PC-9 (cell line): ENCODE results near the gene MOB3A. TPM values are rescaled to one million over a fixed set of nuclear protein-coding genes. Genes with fewer than 3 reads are reported as not detected.
A peak's percentile ranks its signal among the peaks of the same experiment; 100 is the strongest.

Experiments
- BruUV-seq: library from RNA; stranded (reverse); fragments of 400-500 nt; replicated peaks from 2 replicates; lab custom pipeline; 2021; lab: Mats Ljungman, UMichigan
- CTCF ChIA-PET: fragments of 300-600 bp; sonication (Branson Sonifier 250); formaldehyde crosslinking; loops from one replicate; lab custom pipeline; 2022; ENCODE audit warnings: antibody characterized with exemption; lab: Charles Lee
- POLR2A ChIA-PET: fragments of 300-600 bp; sonication (Branson Sonifier 250); formaldehyde crosslinking; loops from one replicate; lab custom pipeline; 2022; ENCODE audit warnings: antibody characterized with exemption; ENCODE audit not compliant: unreplicated experiment; lab: Charles Lee
- DNase-seq, 2 experiments: peaks; one replicate each; pipeline versions ENCODE4 v3.0.0 to v3.0.0-alpha.2; 2015 to 2022; ENCODE audit warnings: mixed read lengths in 1 of 2
- H2AFZ ChIP-seq: fragments of 200-600 bp; sonication (generic); 2 replicates; pipeline ENCODE4 v1.8.1; 2017; ENCODE audit warnings: antibody characterized with exemption
- H3F3A ChIP-seq: fragments of 200-600 bp; sonication (generic); 2 replicates; pipeline ENCODE4 v1.8.1; 2017; ENCODE audit warnings: antibody characterized with exemption, mild to moderate bottlenecking, low read depth; ENCODE audit not compliant: insufficient read depth
- H3K27ac ChIP-seq: fragments of 200-600 bp; sonication (generic); 2 replicates; pipeline ENCODE4 v1.6.1; 2016; ENCODE audit warnings: mixed run types
- H3K27me3 ChIP-seq: fragments of 200-600 bp; sonication (generic); 2 replicates; pipeline ENCODE4 v1.6.1; 2016; ENCODE audit warnings: low read depth, mixed run types; ENCODE audit not compliant: insufficient read depth
- H3K36me3 ChIP-seq: fragments of 200-600 bp; sonication (generic); 2 replicates; pipeline ENCODE4 v1.6.1; 2016; ENCODE audit warnings: low read depth, mixed run types
- H3K4me1 ChIP-seq: fragments of 200-600 bp; sonication (generic); replicated peaks from 2 replicates; pipeline ENCODE4 v1.6.1; 2016; ENCODE audit warnings: mixed run types; ENCODE audit not compliant: insufficient read depth
- H3K4me2 ChIP-seq: fragments of 200-600 bp; sonication (generic); 2 replicates; pipeline ENCODE4 v1.6.1; 2017; ENCODE audit warnings: mixed run types
- H3K4me3 ChIP-seq: fragments of 200-600 bp; sonication (generic); 2 replicates; pipeline ENCODE4 v1.6.1; 2016; ENCODE audit warnings: mixed run types
- H3K79me2 ChIP-seq: fragments of 200-600 bp; sonication (generic); 2 replicates; pipeline ENCODE4 v1.6.1; 2017; ENCODE audit warnings: low read depth, mixed run types
- H3K9me2 ChIP-seq: fragments of 200-600 bp; sonication (generic); 2 replicates; pipeline ENCODE4 v1.8.1; 2017; ENCODE audit warnings: mild to moderate bottlenecking; ENCODE audit not compliant: insufficient read depth
- H3K9me3 ChIP-seq: fragments of 200-600 bp; sonication (generic); 2 replicates; pipeline ENCODE4 v1.8.1; 2016; ENCODE audit warnings: low read depth; ENCODE audit not compliant: insufficient read depth
- H4K20me1 ChIP-seq: fragments of 200-600 bp; sonication (generic); 2 replicates; pipeline ENCODE4 v1.8.1; 2017; ENCODE audit not compliant: insufficient read depth
- CTCF ChIP-seq: fragments of 200-600 bp; sonication (generic); conservative IDR thresholded peaks from 2 replicates; pipeline ENCODE4 v1.6.1; 2017; ENCODE audit warnings: mixed run types, antibody characterized with exemption, mild to moderate bottlenecking, moderate library complexity
- EZH2 ChIP-seq: fragments of 200-600 bp; sonication (generic); IDR thresholded peaks from 2 replicates; pipeline ENCODE4 v1.8.0; 2017; ENCODE audit warnings: antibody characterized with exemption, low read depth
- intact Hi-C: fragments of 100-400 bp; cut with micrococcal nuclease; formaldehyde crosslinking; loops from one replicate; pipeline ENCODE4 v1.10.0; 2022; ENCODE audit not compliant: unreplicated experiment
- total RNA-seq: library from RNA; stranded (reverse); gene quantifications from 2 replicates; pipeline ENCODE4 v1.2.3, GENCODE V29; 2021

Gene MOB3A
- total RNA-seq, 1 experiment from 2014 or later, result 28.9 TPM

DNA sequence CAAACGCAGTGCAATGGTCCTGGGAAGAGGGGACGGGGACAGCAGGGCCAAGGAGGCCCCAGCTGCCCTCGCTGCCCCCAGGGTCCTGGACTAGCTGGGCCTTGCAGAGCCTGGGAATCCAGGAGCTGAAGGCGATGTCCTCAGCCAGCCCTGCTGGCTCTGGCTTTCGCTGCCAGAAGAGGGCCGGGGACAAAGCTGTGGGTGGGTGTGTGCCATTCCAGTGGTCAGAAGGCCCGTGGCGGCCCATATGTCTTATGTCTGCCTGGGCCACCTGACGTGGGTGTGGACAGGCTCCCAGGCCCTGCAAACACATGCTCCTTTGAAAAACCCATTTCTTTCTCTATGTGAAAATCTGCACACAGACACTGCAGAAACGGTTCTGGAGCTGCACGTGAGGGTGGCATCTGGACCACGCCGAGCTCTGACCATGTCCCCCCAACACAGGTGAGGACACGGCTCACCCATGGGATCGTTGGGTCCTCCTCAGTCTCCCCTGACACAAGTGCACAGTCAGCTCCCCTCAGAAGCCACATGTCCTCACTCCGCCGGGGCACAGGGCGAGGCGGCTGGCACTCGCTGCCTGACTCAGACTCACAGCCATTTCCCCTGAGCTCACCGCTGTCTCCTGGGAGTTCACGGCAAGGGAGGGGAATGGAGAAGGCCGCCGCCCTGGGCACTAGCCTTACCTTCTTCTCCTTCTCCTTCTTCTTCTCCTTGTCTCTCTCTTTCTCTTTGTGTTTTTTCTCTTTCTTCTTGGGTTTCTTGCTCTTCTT lies 17.5 kb upstream of the MOB3A start:
- no peaks in the 10 kb centered on the region for H3K9me3 ChIP-seq
- TF ChIP-seq EZH2, result no peak
- no peak for TF ChIP-seq CTCF
- H3F3A ChIP-seq, result no peaks in the 10 kb centered on the region
- no peaks in the 10 kb centered on the region for H3K36me3 ChIP-seq
- H3K27ac ChIP-seq, result no peak overlapping the region
- peak in 1 of 2 experiments; percentile 37 for DNase-seq
- H4K20me1 ChIP-seq, result no peaks in the 10 kb centered on the region
- H2AFZ ChIP-seq, result no peak overlapping the region
- no peaks in the 10 kb centered on the region for H3K27me3 ChIP-seq
- CTCF ChIA-PET, result no interaction called here
- POLR2A ChIA-PET, result no interaction called here
- H3K9me2 ChIP-seq, result no peaks in the 10 kb centered on the region
- H3K4me1 ChIP-seq, result no peaks in the 10 kb centered on the region
- no peaks in the 10 kb centered on the region for H3K79me2 ChIP-seq
- intact Hi-C loops, result no loop called here
- no peak overlapping the region for H3K4me3 ChIP-seq
- BruUV-seq, result no TSS peak
- no peak overlapping the region for H3K4me2 ChIP-seq

- Histone ChIP-seq H3K4me2 (no peak overlapping the region), H3K9me3 (no peaks in the 10 kb centered on the region), H3K9me2 (no peaks in the 10 kb centered on the region), H4K20me1 (no peaks in the 10 kb centered on the region), H3F3A (no peaks in the 10 kb centered on the region), H3K4me1 (no peaks in the 10 kb centered on the region), H3K4me3 (no peak overlapping the region), H3K36me3 (no peaks in the 10 kb centered on the region), H3K79me2 (no peaks in the 10 kb centered on the region), H3K27me3 (no peaks in the 10 kb centered on the region), H2AFZ (no peak overlapping the region), H3K27ac (no peak overlapping the region)
- POLR2A ChIA-PET, result no interaction called here
- CTCF ChIA-PET, result no interaction called here
- no peak for DNase-seq
- no TSS peak for BruUV-seq
- intact Hi-C loops, result no loop called here
- TF ChIP-seq CTCF (no peak), EZH2 (no peak)
These were observed 16.6 kb upstream of the MOB3A start for GRCh38 chr19:2112516-2113320.

DNA sequence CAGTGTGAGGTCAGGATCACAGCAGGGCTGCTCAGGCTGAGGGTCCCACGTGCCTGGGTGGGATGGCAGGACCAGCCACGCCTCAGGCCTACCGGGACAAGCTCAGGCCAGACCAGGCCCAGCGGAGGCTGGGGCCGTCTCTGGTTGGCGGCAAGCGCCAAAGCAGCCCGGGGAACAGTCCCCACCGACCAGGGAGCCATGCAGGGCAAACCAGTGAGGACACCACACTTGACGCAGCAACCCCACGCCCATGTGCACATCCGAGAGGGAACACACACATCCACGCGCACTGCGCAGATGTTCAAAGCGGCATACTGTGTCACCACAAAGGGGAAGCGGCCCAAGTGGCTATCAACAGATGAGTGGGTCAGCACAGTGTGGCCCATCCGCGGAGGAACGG lies 15.8 kb upstream of the MOB3A start:
- BruUV-seq, result no TSS peak
- ChIA-PET CTCF (no interaction called here), POLR2A (no interaction called here)
- Histone ChIP-seq H3K79me2 (no peaks in the 10 kb centered on the region), H3K4me3 (no peak overlapping the region), H3K27me3 (no peaks in the 10 kb centered on the region), H3K4me1 (no peaks in the 10 kb centered on the region), H3K36me3 (no peaks in the 10 kb centered on the region), H3K27ac (no peak overlapping the region), H3F3A (no peaks in the 10 kb centered on the region), H4K20me1 (no peaks in the 10 kb centered on the region), H3K9me2 (no peaks in the 10 kb centered on the region), H3K9me3 (no peaks in the 10 kb centered on the region), H3K4me2 (no peak overlapping the region), H2AFZ (no peak overlapping the region)
- intact Hi-C loops, result no loop called here
- TF ChIP-seq CTCF, result no peak
- no peak for TF ChIP-seq EZH2
- no peak for DNase-seq
